Measurements from ENCODE around the gene CLIC3.

The CLIC3 gene

GRCh38 chr9:137030538-137031527, 34.5 kb upstream of the CLIC3 start:
- no peak for DNase-seq (ENCODE audit: low read depth in 2 of 2)

GRCh38 chr9:137030006-137030405, 33.6 kb upstream of the CLIC3 start:
- no peak for DNase-seq (ENCODE audit: low read depth in 2 of 2)

- no peak for DNase-seq (ENCODE audit: low read depth in 2 of 2)
Measured at GRCh38 chr9:137029058-137029936, 32.9 kb upstream of the CLIC3 start.

- no peak for DNase-seq (ENCODE audit: low read depth in 2 of 2)
Measured at GRCh38 chr9:137028263-137029057, 32.1 kb upstream of the CLIC3 start.

- no peak for DNase-seq (ENCODE audit: low read depth in 2 of 2)
Measured at GRCh38 chr9:137027369-137028262, 31.2 kb upstream of the CLIC3 start, which contains the start of gene ABCA2. Gene ABCA2, minus strand, starts transcription at chr9:137028237. Its CDS starts 97 bp downstream, at chr9:137028140.

GRCh38 chr9:137026828-137027227, 30.5 kb upstream of the CLIC3 start:
- DNase-seq (ENCODE audit: low read depth in 2 of 2), result no peak

GRCh38 chr9:137026384-137026783, 30.0 kb upstream of the CLIC3 start:
- DNase-seq (ENCODE audit: low read depth in 2 of 2), result no peak

- no peak for DNase-seq (ENCODE audit: low read depth in 2 of 2)
Measured at GRCh38 chr9:137025517-137025966, 29.2 kb upstream of the CLIC3 start.

GRCh38 chr9:137023583-137023991, 27.2 kb upstream of the CLIC3 start:
- DNase-seq (ENCODE audit: low read depth in 2 of 2), result no peak

- DNase-seq (ENCODE audit: low read depth in 2 of 2), result no peak
Measured at GRCh38 chr9:137023157-137023556, 26.8 kb upstream of the CLIC3 start.

GRCh38 chr9:137022662-137023008, 26.3 kb upstream of the CLIC3 start:
- no peak for DNase-seq (ENCODE audit: low read depth in 2 of 2)

- no peak for DNase-seq (ENCODE audit: low read depth in 2 of 2)
Measured at GRCh38 chr9:137021979-137022661, 25.8 kb upstream of the CLIC3 start.

GRCh38 chr9:137021568-137021978, 25.2 kb upstream of the CLIC3 start:
- no peak for DNase-seq (ENCODE audit: low read depth in 2 of 2)

GRCh38 chr9:137020771-137021567, 24.6 kb upstream of the CLIC3 start:
- no peak for DNase-seq (ENCODE audit: low read depth in 2 of 2)

GRCh38 chr9:137019891-137020683, 23.7 kb upstream of the CLIC3 start:
- DNase-seq (ENCODE audit: low read depth in 2 of 2), result no peak

- DNase-seq (ENCODE audit: low read depth in 2 of 2), result no peak
Measured at GRCh38 chr9:137018761-137019559, 22.6 kb upstream of the CLIC3 start.

- DNase-seq (ENCODE audit: low read depth in 2 of 2), result no peak
Measured at GRCh38 chr9:137017791-137018497, 21.6 kb upstream of the CLIC3 start.
